Endodermal cell (in vitro differentiated cells): ENCODE data around the gene HORMAD2. TPM values are rescaled to one million over a fixed set of nuclear protein-coding genes. Genes with fewer than 3 reads are reported as not detected.

ENCODE experiments used
- DNase-seq: peaks from one replicate; pipeline ENCODE4 v3.0.0-alpha.2; 2017
- H3K27ac ChIP-seq: 2 replicates; pipeline ENCODE4 v1.5.1; 2013; ENCODE audit warnings: mild to moderate bottlenecking, low read depth, low read length, moderate library complexity
- H3K27me3 ChIP-seq: 2 replicates; pipeline ENCODE4 v1.6.1; 2013; ENCODE audit warnings: mild to moderate bottlenecking, low read length, moderate library complexity; ENCODE audit not compliant: insufficient read depth, control insufficient read depth, poor library complexity, severe bottlenecking
- H3K36me3 ChIP-seq: 2 replicates; pipeline ENCODE4 v1.7.0; 2013; ENCODE audit warnings: mild to moderate bottlenecking, low read length, moderate library complexity; ENCODE audit not compliant: control insufficient read depth, insufficient read depth
- H3K4me1 ChIP-seq: one replicate; pipeline ENCODE4 v1.7.0; 2013; ENCODE audit warnings: low read length; ENCODE audit not compliant: control insufficient read depth, insufficient read depth
- H3K4me3 ChIP-seq: 2 replicates; pipeline ENCODE4 v1.5.1; 2013; ENCODE audit warnings: mild to moderate bottlenecking, low read length, moderate library complexity
- H3K9ac ChIP-seq: 2 replicates; pipeline ENCODE4 v1.6.1; 2013; ENCODE audit warnings: mild to moderate bottlenecking, low read length, moderate library complexity; ENCODE audit not compliant: poor library complexity, severe bottlenecking; ENCODE audit errors: extremely low read depth
- H3K9me3 ChIP-seq: 2 replicates; pipeline ENCODE4 v1.6.1; 2013; ENCODE audit warnings: mild to moderate bottlenecking, low read length, moderate library complexity; ENCODE audit not compliant: control insufficient read depth
- H3K27ac Mint-ChIP-seq: 2 replicates; pipeline ENCODE4 v1.8.0; 2020; ENCODE audit warnings: mixed read lengths
- H3K27me3 Mint-ChIP-seq: 2 replicates; pipeline ENCODE4 v1.8.0; 2021; ENCODE audit warnings: mild to moderate bottlenecking, mixed read lengths; ENCODE audit not compliant: insufficient read depth
- H3K36me3 Mint-ChIP-seq: 2 replicates; pipeline ENCODE4 v1.8.0; 2020; ENCODE audit warnings: low read depth, mixed read lengths
- H3K4me1 Mint-ChIP-seq: 2 replicates; pipeline ENCODE4 v1.8.0; 2020; ENCODE audit warnings: mixed read lengths
- H3K4me3 Mint-ChIP-seq: 2 replicates; pipeline ENCODE4 v1.8.0; 2020; ENCODE audit warnings: mild to moderate bottlenecking, moderate library complexity, mixed read lengths
- H3K9me3 Mint-ChIP-seq: 2 replicates; pipeline ENCODE4 v1.8.0; 2020; ENCODE audit warnings: mild to moderate bottlenecking, mixed read lengths
- CTCF ChIP-seq: fragments of 200-600 bp; sonication (generic); conservative IDR thresholded peaks from 2 replicates; pipeline ENCODE4 v1.5.0; 2021; ENCODE audit warnings: antibody characterized with exemption, mild to moderate bottlenecking
- WGBS, 2 experiments: methylation state at CpG; one replicate each; pipeline versions ENCODE4 v1.1.5 to v1.1.7; 2013; ENCODE audit warnings: missing lambda C conversion rate in 2 of 2, mixed read lengths in 1 of 2; ENCODE audit not compliant: insufficient coverage in 1 of 2, insufficient read length in 1 of 2; 5-methylcytosine and 5-hydroxymethylcytosine counted together
- total RNA-seq, 2 donors: library from RNA; stranded (reverse); fragmentation: NEBNext Ultra II Directional in 1 of 2; extraction: Animal tissue kit (Norgen Biotek cat#: 25700) in 1 of 2; gene quantifications; 2 replicates in 1 of 2; 3 replicates in 1 of 2; pipeline ENCODE4 v1.2.1, GENCODE V29; 2021

Gene HORMAD2
- total RNA-seq, 2 donors from 2014 or later = 0.55 TPM; not detected in 1

DNA sequence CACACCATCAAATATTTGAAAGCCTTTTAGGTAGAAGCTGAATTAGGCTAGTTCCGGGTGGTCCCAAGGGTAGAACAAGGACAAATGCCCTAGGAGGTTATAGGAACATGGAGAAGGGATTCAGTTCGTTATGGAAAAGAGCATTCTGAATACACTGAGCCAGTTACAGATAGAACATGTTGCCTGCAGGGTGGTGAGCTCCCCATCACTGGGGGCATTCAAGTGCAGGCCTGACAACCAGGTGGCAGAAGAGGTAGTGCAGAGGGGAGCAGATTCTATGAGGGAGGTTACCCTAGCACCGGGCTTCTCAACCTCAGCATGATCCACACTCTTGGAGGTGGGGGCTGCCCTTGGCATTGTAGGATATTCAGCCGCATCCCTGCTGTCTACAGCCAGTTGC is 142.1 kb downstream of the HORMAD2 start:
- Histone ChIP-seq H3K27ac (no peak overlapping the region), H3K9ac (no peak overlapping the region), H3K9me3 (no peaks in the 10 kb centered on the region), H3K27me3 (no peaks in the 10 kb centered on the region), H3K36me3 (no peaks in the 10 kb centered on the region), H3K4me3 (no peak overlapping the region), H3K4me1 (no peaks in the 10 kb centered on the region)
- Mint-ChIP-seq H3K27me3 (peaks cover 5% of the 10 kb centered on the region), H3K4me1 (no peaks in the 10 kb centered on the region), H3K36me3 (no peaks in the 10 kb centered on the region), H3K4me3 (no peak overlapping the region), H3K9me3 (no peaks in the 10 kb centered on the region), H3K27ac (no peak overlapping the region)
- no peak for DNase-seq
- WGBS, 2 experiments = 89 to 94% methylated on average over 3 to 4 of the region's 4 CpGs
- no peak for TF ChIP-seq CTCF

- Mint-ChIP-seq H3K27ac (no peak overlapping the region), H3K27me3 (peaks cover 5% of the 10 kb centered on the region), H3K4me1 (no peaks in the 10 kb centered on the region), H3K36me3 (no peaks in the 10 kb centered on the region), H3K9me3 (no peaks in the 10 kb centered on the region), H3K4me3 (no peak overlapping the region)
- 85 to 86% methylated on average over 14 to 15 of the region's 15 CpGs for WGBS, 2 experiments
- H3K4me1 ChIP-seq = no peaks in the 10 kb centered on the region
- DNase-seq = no peak
- no peaks in the 10 kb centered on the region for H3K9me3 ChIP-seq
- H3K4me3 ChIP-seq = no peak overlapping the region
- H3K36me3 ChIP-seq = no peaks in the 10 kb centered on the region
- H3K27ac ChIP-seq = no peak overlapping the region
- H3K9ac ChIP-seq = no peak overlapping the region
- H3K27me3 ChIP-seq = no peaks in the 10 kb centered on the region
- TF ChIP-seq CTCF = no peak
Observed at GRCh38 chr22:30223303-30223702, 143.0 kb downstream of the HORMAD2 start.

- DNase-seq = no peak
- H3K9ac ChIP-seq = no peak overlapping the region
Observed at GRCh38 chr22:30224161-30224857, 144.0 kb downstream of the HORMAD2 start.

More at GRCh38 chr22:30224161-30224857, 144.0 kb downstream of the HORMAD2 start:
- H3K9me3 Mint-ChIP-seq = no peaks in the 10 kb centered on the region
- H3K4me3 Mint-ChIP-seq = no peak overlapping the region
- H3K27ac ChIP-seq = no peak overlapping the region
- no peaks in the 10 kb centered on the region for H3K9me3 ChIP-seq
- no peak overlapping the region for H3K4me3 ChIP-seq
- H3K4me1 ChIP-seq = no peaks in the 10 kb centered on the region
- H3K4me1 Mint-ChIP-seq = peaks cover 2% of the 10 kb centered on the region
- H3K27ac Mint-ChIP-seq = no peak overlapping the region
- TF ChIP-seq CTCF = peak; percentile 31
- H3K36me3 Mint-ChIP-seq = no peaks in the 10 kb centered on the region
- no peaks in the 10 kb centered on the region for H3K27me3 ChIP-seq
- H3K27me3 Mint-ChIP-seq = peaks cover 5% of the 10 kb centered on the region
- WGBS, 2 experiments = 66 to 75% methylated on average over 10 to 11 of the region's 11 CpGs
- H3K36me3 ChIP-seq = no peaks in the 10 kb centered on the region
